ENCODE data around the gene ST7. TPM values are rescaled to one million over a fixed set of nuclear protein-coding genes. Genes with fewer than 3 reads are reported as not detected.

The ST7 gene
- total RNA-seq, 2 experiments from 2014 or later: 4.9 to 5.4 TPM

DNA sequence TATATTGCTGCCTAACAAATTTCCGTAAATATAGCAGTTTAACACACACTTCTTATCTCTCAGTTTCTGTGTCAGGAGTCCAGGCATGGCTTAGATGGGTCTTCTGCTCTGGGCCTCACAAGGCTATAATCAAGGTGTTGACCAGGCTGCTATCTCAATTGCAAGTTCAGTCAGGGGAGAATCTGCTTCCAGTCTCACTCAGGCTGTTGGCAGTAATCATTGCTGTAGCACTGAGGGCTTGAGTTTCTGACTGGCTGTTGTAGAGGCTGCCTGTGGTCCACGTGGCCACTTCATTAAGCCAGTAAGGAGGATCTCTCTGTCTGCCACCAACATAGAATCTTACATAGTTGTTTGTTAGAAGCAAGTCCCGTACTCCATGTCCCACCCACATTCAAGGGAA lies 138.4 kb downstream of the ST7 start:
- Mint-ChIP-seq H3K4me1 (ENCODE audit: low read depth) (peaks cover 21% of the 10 kb centered on the region), H3K27ac (no peak overlapping the region), H3K9me3 (no peaks in the 10 kb centered on the region), H3K27me3 (no peaks in the 10 kb centered on the region), H3K4me3 (no peak overlapping the region), H3K36me3 (ENCODE audit: low read depth) (no peaks in the 10 kb centered on the region)
- DNase-seq: no peak
- Histone ChIP-seq H3K27ac (ENCODE audit: low read depth in 1 of 2, low read length in 2 of 2) (no peak overlapping the region), H3K4me3 (ENCODE audit: low read length) (no peak overlapping the region), H3K9me3 (ENCODE audit: control insufficient read depth in 1 of 2, insufficient read depth in 1 of 2, low read length in 2 of 2) (no peaks in the 10 kb centered on the region), H3K27me3 (ENCODE audit: control insufficient read depth in 1 of 2, insufficient read depth in 2 of 2, low read length in 2 of 2) (no peaks in the 10 kb centered on the region), H3K36me3 (ENCODE audit: insufficient read depth, low read length) (no peaks in the 10 kb centered on the region), H3K4me1 (ENCODE audit: insufficient read depth, low read length) (peaks cover 6% of the 10 kb centered on the region)
- POLR2A ChIA-PET: no interaction called here
- ATAC-seq (ENCODE audit: poor library complexity): no peak
- intact Hi-C loops (cut with DNase I, micrococcal nuclease): no loop called here
- CTCF ChIA-PET: no interaction called here
- TF ChIP-seq CTCF (IDR thresholded peaks at IDR 0.05): no peak

DNA sequence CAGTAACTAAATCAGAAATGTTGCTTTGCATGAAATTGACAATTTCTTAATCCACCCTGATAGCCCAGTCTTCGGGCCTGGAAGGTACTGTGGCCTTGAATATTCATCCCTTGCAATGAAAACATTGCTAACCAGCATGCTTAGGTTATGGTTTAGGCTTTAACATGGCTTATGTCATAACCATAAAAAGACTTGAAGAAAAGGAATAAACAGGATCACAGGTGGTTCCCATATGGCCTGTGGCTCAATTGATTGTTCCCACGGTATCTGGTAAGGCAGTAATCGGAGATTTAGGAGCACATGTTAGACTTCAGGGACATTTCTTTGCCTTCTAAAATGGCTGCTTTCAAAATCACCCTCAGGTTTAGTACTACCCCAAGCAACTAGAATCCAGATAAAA lies 139.5 kb downstream of the ST7 start:
- no peak for ATAC-seq (ENCODE audit: poor library complexity)
- no peak for DNase-seq
- Mint-ChIP-seq H3K36me3 (ENCODE audit: low read depth) (no peaks in the 10 kb centered on the region), H3K9me3 (no peaks in the 10 kb centered on the region), H3K4me1 (ENCODE audit: low read depth) (peaks cover 10% of the 10 kb centered on the region), H3K27me3 (no peaks in the 10 kb centered on the region), H3K4me3 (no peak overlapping the region), H3K27ac (no peak overlapping the region)
- ChIA-PET POLR2A (interaction anchor here (0.8 kb wide), 1 partner anchor 24 kb away, joined by 4 read pairs; no protein-coding TSS in a partner anchor), CTCF (no interaction called here)
- TF ChIP-seq CTCF (IDR thresholded peaks at IDR 0.05): no peak
- no peak overlapping the region for H3K27ac ChIP-seq (ENCODE audit: low read depth in 1 of 2, low read length in 2 of 2)
- no peaks in the 10 kb centered on the region for H3K27me3 ChIP-seq (ENCODE audit: control insufficient read depth in 1 of 2, insufficient read depth in 2 of 2, low read length in 2 of 2)
- no peaks in the 10 kb centered on the region for H3K36me3 ChIP-seq (ENCODE audit: insufficient read depth, low read length)
- H3K9me3 ChIP-seq (ENCODE audit: control insufficient read depth in 1 of 2, insufficient read depth in 1 of 2, low read length in 2 of 2): no peaks in the 10 kb centered on the region
- peaks cover 2% of the 10 kb centered on the region for H3K4me1 ChIP-seq (ENCODE audit: insufficient read depth, low read length)
- H3K4me3 ChIP-seq (ENCODE audit: low read length): no peak overlapping the region
- intact Hi-C loops (cut with DNase I, micrococcal nuclease): no loop called here

DNA sequence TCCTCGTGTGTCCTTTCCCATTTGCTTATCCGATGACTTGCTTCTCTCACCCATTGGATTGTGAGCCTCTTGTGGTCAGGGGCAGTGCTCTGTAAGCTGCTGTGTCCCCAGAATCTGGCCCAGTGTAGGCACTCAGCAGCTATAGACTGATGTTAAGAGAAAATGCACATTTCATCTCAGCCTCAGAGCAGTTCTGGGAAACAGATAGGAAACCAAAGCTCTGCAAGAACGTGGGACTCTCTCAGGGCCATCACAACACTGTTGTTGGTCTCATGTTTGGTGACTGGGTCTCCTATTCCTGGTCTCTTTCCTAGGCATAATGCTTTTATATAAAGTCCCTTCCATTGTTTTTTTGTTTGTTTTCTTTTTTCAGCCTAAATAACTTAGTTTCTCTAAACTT lies 141.2 kb downstream of the ST7 start:
- POLR2A ChIA-PET: interaction anchor here (1.1 kb wide), 1 partner anchor 88 kb away, joined by 3 read pairs; no protein-coding TSS in a partner anchor
- Histone ChIP-seq H3K27me3 (ENCODE audit: control insufficient read depth in 1 of 2, insufficient read depth in 2 of 2, low read length in 2 of 2) (no peaks in the 10 kb centered on the region), H3K36me3 (ENCODE audit: insufficient read depth, low read length) (no peaks in the 10 kb centered on the region), H3K27ac (ENCODE audit: low read depth in 1 of 2, low read length in 2 of 2) (no peak overlapping the region), H3K4me3 (ENCODE audit: low read length) (no peak overlapping the region), H3K4me1 (ENCODE audit: insufficient read depth, low read length) (no peaks in the 10 kb centered on the region), H3K9me3 (ENCODE audit: control insufficient read depth in 1 of 2, insufficient read depth in 1 of 2, low read length in 2 of 2) (no peaks in the 10 kb centered on the region)
- H3K36me3 Mint-ChIP-seq (ENCODE audit: low read depth): no peaks in the 10 kb centered on the region
- no peak overlapping the region for H3K4me3 Mint-ChIP-seq
- H3K4me1 Mint-ChIP-seq (ENCODE audit: low read depth): no peaks in the 10 kb centered on the region
- H3K27me3 Mint-ChIP-seq: no peaks in the 10 kb centered on the region
- intact Hi-C loops (cut with DNase I, micrococcal nuclease): no loop called here
- no peaks in the 10 kb centered on the region for H3K9me3 Mint-ChIP-seq
- no peak for DNase-seq
- no peak for ATAC-seq (ENCODE audit: poor library complexity)
- H3K27ac Mint-ChIP-seq: no peak overlapping the region
- no peak for TF ChIP-seq CTCF (IDR thresholded peaks at IDR 0.05)
- CTCF ChIA-PET: no interaction called here
